ENCODE measurements around the gene LRRC15. TPM values are rescaled to one million over a fixed set of nuclear protein-coding genes. Genes with fewer than 3 reads are reported as not detected.

The LRRC15 gene
- total and polyA plus RNA-seq, 2 experiments from 2014 or later, result 16.4 to 21.2 TPM

- Histone ChIP-seq H3K4me3 (no peak overlapping the region), H3K4me2 (ENCODE audit: unreplicated experiment) (no peak overlapping the region), H3F3A (ENCODE audit: insufficient read depth) (no peaks in the 10 kb centered on the region), H3K9ac (no peak overlapping the region), H3K79me2 (ENCODE audit: insufficient read depth) (no peaks in the 10 kb centered on the region), H2AFZ (no peak overlapping the region), H3K27ac (no peak overlapping the region), H3K9me2 (ENCODE audit: insufficient read depth) (no peaks in the 10 kb centered on the region), H3K4me1 (ENCODE audit: insufficient read depth) (no peaks in the 10 kb centered on the region), H3K27me3 (replicated peaks; ENCODE audit: insufficient read depth) (peaks cover 19% of the 10 kb centered on the region), H4K20me1 (ENCODE audit: insufficient read depth) (no peaks in the 10 kb centered on the region), H3K9me3 (ENCODE audit: low read depth) (no peaks in the 10 kb centered on the region), H3K36me3 (ENCODE audit: low read depth) (no peaks in the 10 kb centered on the region)
- in situ Hi-C loops (cut with MboI), result no loop called here
- no peak for TF ChIP-seq EZH2 (IDR thresholded peaks at IDR 0.05; ENCODE audit: insufficient read depth, poor library complexity, severe bottlenecking)
- TF ChIP-seq EZH2phosphoT487 (IDR thresholded peaks at IDR 0.05; ENCODE audit: insufficient read depth, low read depth), result no peak
- WGBS, 2 experiments (ENCODE audit: low coverage in 1 of 2, low lambda C conversion rate in 2 of 2, missing lambda C conversion rate in 2 of 2), result 74 to 76% methylated on average over 13 of the region's 13 CpGs
- no peak for DNase-seq
Observed at GRCh38 chr3:194306771-194307640, 62.5 kb downstream of the LRRC15 start.

GRCh38 chr3:194306109-194306686, 63.3 kb downstream of the LRRC15 start:
- H3K9ac ChIP-seq, result no peak overlapping the region
- no peak overlapping the region for H2AFZ ChIP-seq
- no peaks in the 10 kb centered on the region for H3F3A ChIP-seq (ENCODE audit: insufficient read depth)
- H3K27me3 ChIP-seq (replicated peaks; ENCODE audit: insufficient read depth), result peaks cover 12% of the 10 kb centered on the region
- no peak overlapping the region for H3K4me3 ChIP-seq
- no peak overlapping the region for H3K4me2 ChIP-seq (ENCODE audit: unreplicated experiment)
- H3K9me3 ChIP-seq (ENCODE audit: low read depth), result no peaks in the 10 kb centered on the region
- TF ChIP-seq EZH2 (IDR thresholded peaks at IDR 0.05; ENCODE audit: insufficient read depth, poor library complexity, severe bottlenecking) (no peak), EZH2phosphoT487 (IDR thresholded peaks at IDR 0.05; ENCODE audit: insufficient read depth, low read depth) (no peak)
- H3K9me2 ChIP-seq (ENCODE audit: insufficient read depth), result no peaks in the 10 kb centered on the region
- H3K27ac ChIP-seq, result no peak overlapping the region
- WGBS, 2 experiments (ENCODE audit: low coverage in 1 of 2, low lambda C conversion rate in 2 of 2, missing lambda C conversion rate in 2 of 2), result 65 to 67% methylated on average over 9 to 11 of the region's 11 CpGs
- H3K4me1 ChIP-seq (ENCODE audit: insufficient read depth), result no peaks in the 10 kb centered on the region
- in situ Hi-C loops (cut with MboI), result no loop called here
- no peaks in the 10 kb centered on the region for H4K20me1 ChIP-seq (ENCODE audit: insufficient read depth)
- DNase-seq, result no peak
- H3K79me2 ChIP-seq (ENCODE audit: insufficient read depth), result no peaks in the 10 kb centered on the region
- no peaks in the 10 kb centered on the region for H3K36me3 ChIP-seq (ENCODE audit: low read depth)

- Histone ChIP-seq H3F3A (ENCODE audit: insufficient read depth) (peaks cover 5% of the 10 kb centered on the region; the same call in 1 of the 2 replicates), H4K20me1 (ENCODE audit: insufficient read depth) (no peaks in the 10 kb centered on the region), H3K27me3 (replicated peaks; ENCODE audit: insufficient read depth) (peaks cover 7% of the 10 kb centered on the region), H3K4me3 (no peak overlapping the region), H3K36me3 (ENCODE audit: low read depth) (no peaks in the 10 kb centered on the region), H3K4me1 (ENCODE audit: insufficient read depth) (no peaks in the 10 kb centered on the region), H3K9me2 (ENCODE audit: insufficient read depth) (no peaks in the 10 kb centered on the region), H3K4me2 (ENCODE audit: unreplicated experiment) (no peak overlapping the region), H3K9me3 (ENCODE audit: low read depth) (no peaks in the 10 kb centered on the region), H2AFZ (no peak overlapping the region), H3K9ac (no peak overlapping the region), H3K79me2 (ENCODE audit: insufficient read depth) (no peaks in the 10 kb centered on the region), H3K27ac (no peak overlapping the region)
- in situ Hi-C loops (cut with MboI), result no loop called here
- DNase-seq, result no peak
- TF ChIP-seq EZH2phosphoT487 (IDR thresholded peaks at IDR 0.05; ENCODE audit: insufficient read depth, low read depth) (no peak), EZH2 (IDR thresholded peaks at IDR 0.05; ENCODE audit: insufficient read depth, poor library complexity, severe bottlenecking) (no peak)
- WGBS, 2 experiments (ENCODE audit: low coverage in 1 of 2, low lambda C conversion rate in 2 of 2, missing lambda C conversion rate in 2 of 2), result 71 to 81% methylated on average over 11 of the region's 11 CpGs
Observed at GRCh38 chr3:194305356-194306108, 64.0 kb downstream of the LRRC15 start.

Other genes with a start within 250 kb of the LRRC15 start
- 13.0 and 13.8 TPM in 2 replicates for gene HES1, start 233.6 kb downstream of the LRRC15 start, total RNA-seq (2014; rRNA removed; shearing (Covaris generic))
- 8.8 and 10.3 TPM in 2 replicates for gene HES1, start 233.6 kb downstream of the LRRC15 start, polyA plus RNA-seq (2016; fragmentation: Nextera tagmentation; extraction: Ambion mirVana)
- not detected in 2 replicates for gene CPN2, start 18.4 kb downstream of the LRRC15 start, total RNA-seq (2014; rRNA removed; shearing (Covaris generic))
- gene CPN2, start 18.4 kb downstream of the LRRC15 start, polyA plus RNA-seq (2016; fragmentation: Nextera tagmentation; extraction: Ambion mirVana), result not detected in 2 replicates
- gene GP5, start 29.5 kb upstream of the LRRC15 start, total RNA-seq (2014; rRNA removed; shearing (Covaris generic)), result 0.11 TPM in 1 of 2 replicates, not detected in the other
- not detected in 2 replicates for gene GP5, start 29.5 kb upstream of the LRRC15 start, polyA plus RNA-seq (2016; fragmentation: Nextera tagmentation; extraction: Ambion mirVana)
- 232 and 241 TPM in 2 replicates for gene ATP13A3, start 117.3 kb upstream of the LRRC15 start, total RNA-seq (2014; rRNA removed; shearing (Covaris generic))
- 22.3 and 23.7 TPM in 2 replicates for gene ATP13A3, start 117.3 kb upstream of the LRRC15 start, polyA plus RNA-seq (2016; fragmentation: Nextera tagmentation; extraction: Ambion mirVana)

Measured in GM23248 (cell line).